ENCODE data around the gene ECE2. TPM values are rescaled to one million over a fixed set of nuclear protein-coding genes. Genes with fewer than 3 reads are reported as not detected.

ECE2 gene
- total and polyA plus RNA-seq, 10 donors = not detected

GRCh38 chr3:184335291-184335660 is 59.5 kb downstream of the ECE2 start:
- Histone ChIP-seq H3K27ac (peak overlapping the region; percentile 83 to 95 (median 89)), H3K9me3 (no peaks in the 10 kb centered on the region), H3K36me3 (peaks cover 3 to 57% (median 50%) of the 10 kb centered on the region in 6 donors), H3K4me3 (peak overlapping the region in 6 of 8 donors; percentile 70 to 83 (median 78)), H3K4me1 (peaks cover 8 to 73% (median 41%) of the 10 kb centered on the region in 6 donors), H3K27me3 (replicated peaks in 1 of 7) (peaks cover 0 to 5% (median 0%) of the 10 kb centered on the region in 7 donors)
- DNase-seq = no peak
- intact Hi-C loops (cut with DNase I; ENCODE audit: low total_unique reads) = no loop called here
- TF ChIP-seq POLR2A (IDR thresholded peaks at IDR 0.05) = no peak
- no peak for TF ChIP-seq POLR2AphosphoS5 (IDR thresholded peaks at IDR 0.05)
- no peak for TF ChIP-seq CTCF (IDR thresholded peaks at IDR 0.05 in 8 of 11, conservative IDR thresholded peaks at IDR 0.05 in 3 of 11)
- 40 to 64% (median 56%) methylated on average over 4 of the region's 4 CpGs for WGBS, 5 donors

- Histone ChIP-seq H3K4me3 (peak overlapping the region; percentile 59 to 83 (median 75)), H3K27me3 (replicated peaks in 1 of 7) (peaks cover 0 to 5% (median 0%) of the 10 kb centered on the region in 7 donors), H3K9me3 (no peaks in the 10 kb centered on the region), H3K27ac (peak overlapping the region; percentile 83 to 95 (median 89)), H3K36me3 (peaks cover 3 to 51% (median 44%) of the 10 kb centered on the region in 6 donors), H3K4me1 (peaks cover 8 to 80% (median 41%) of the 10 kb centered on the region in 6 donors)
- peak; percentile 96 for DNase-seq
- TF ChIP-seq POLR2AphosphoS5 (IDR thresholded peaks at IDR 0.05) = peak; percentile 91 to 96 (median 93)
- peak in 1 of 11 experiments; percentile 10 for TF ChIP-seq CTCF (IDR thresholded peaks at IDR 0.05 in 8 of 11, conservative IDR thresholded peaks at IDR 0.05 in 3 of 11)
- no peak for TF ChIP-seq POLR2A (IDR thresholded peaks at IDR 0.05)
- intact Hi-C loops (cut with DNase I; ENCODE audit: low total_unique reads) = no loop called here
- WGBS, 5 donors = 0 to 3% (median 1%) methylated on average over 21 to 77 of the region's 77 CpGs
These were observed 60.1 kb downstream of the ECE2 start for GRCh38 chr3:184335661-184336546.

GRCh38 chr3:184336547-184337398 is 61.0 kb downstream of the ECE2 start:
- intact Hi-C loops (cut with DNase I; ENCODE audit: low total_unique reads) = no loop called here
- Histone ChIP-seq H3K4me3 (peak overlapping the region; percentile 59 to 83 (median 75)), H3K4me1 (peaks cover 8 to 74% (median 40%) of the 10 kb centered on the region in 6 donors), H3K27ac (peak overlapping the region; percentile 83 to 95 (median 89)), H3K36me3 (peaks cover 3 to 49% (median 36%) of the 10 kb centered on the region in 6 donors), H3K27me3 (replicated peaks in 1 of 7) (peaks cover 0 to 5% (median 0%) of the 10 kb centered on the region in 7 donors), H3K9me3 (no peaks in the 10 kb centered on the region)
- no peak for DNase-seq
- 21 to 30% (median 25%) methylated on average over 12 to 17 of the region's 17 CpGs for WGBS, 5 donors
- no peak for TF ChIP-seq CTCF (IDR thresholded peaks at IDR 0.05 in 8 of 11, conservative IDR thresholded peaks at IDR 0.05 in 3 of 11)
- TF ChIP-seq POLR2AphosphoS5 (IDR thresholded peaks at IDR 0.05) = peak in 2 of 3 donors; percentile 3 to 17
